GM19324 (cell line): ENCODE measurements around the gene RBM15.

Source experiments
- ATAC-seq: cut with Tn5 transposase; IDR thresholded peaks from one replicate; pipeline ENCODE4 v1.9.1; 2021; ENCODE audit warnings: mild to moderate bottlenecking, moderate library complexity; ENCODE audit not compliant: unreplicated experiment, low FRiP score

RBM15 gene

DNA sequence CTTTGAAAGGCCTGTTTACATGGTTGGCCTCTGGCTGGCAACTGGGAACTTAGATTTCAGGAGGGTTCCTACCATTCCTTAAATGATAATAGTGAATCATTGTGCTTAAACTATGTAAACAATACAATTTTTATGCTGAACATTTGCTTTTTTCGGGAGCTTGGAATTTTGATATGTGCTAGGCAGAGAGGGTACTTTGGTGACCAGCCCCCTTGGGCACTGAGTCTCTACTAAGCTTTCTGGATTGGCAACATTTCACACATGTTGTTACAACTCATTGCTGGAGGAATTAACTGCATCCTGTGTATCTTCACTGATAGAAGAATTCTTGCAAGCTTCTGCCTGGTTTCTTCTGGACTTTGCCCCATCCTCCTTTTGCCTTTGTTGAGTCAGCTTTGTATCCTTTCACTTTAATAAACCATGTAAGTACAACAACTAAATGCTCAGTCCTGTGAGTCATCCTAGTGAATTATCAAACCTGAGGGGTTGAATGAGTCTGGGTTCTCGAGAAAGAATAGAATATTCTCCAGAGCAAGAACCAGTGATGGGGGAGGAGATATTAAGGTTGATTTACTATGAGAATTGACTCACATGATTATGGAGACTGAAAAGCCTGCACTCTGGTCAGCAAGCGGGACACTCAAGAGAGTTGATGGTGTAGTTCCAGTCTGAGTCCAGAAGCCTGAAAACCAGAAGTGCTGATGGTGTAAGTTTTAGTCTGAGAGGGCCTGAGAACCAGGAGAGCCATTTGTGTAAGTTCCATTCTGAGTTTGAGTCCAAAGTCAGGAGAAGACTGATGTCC lies 54.7 kb downstream of the RBM15 start:
- no peak for ATAC-seq

DNA sequence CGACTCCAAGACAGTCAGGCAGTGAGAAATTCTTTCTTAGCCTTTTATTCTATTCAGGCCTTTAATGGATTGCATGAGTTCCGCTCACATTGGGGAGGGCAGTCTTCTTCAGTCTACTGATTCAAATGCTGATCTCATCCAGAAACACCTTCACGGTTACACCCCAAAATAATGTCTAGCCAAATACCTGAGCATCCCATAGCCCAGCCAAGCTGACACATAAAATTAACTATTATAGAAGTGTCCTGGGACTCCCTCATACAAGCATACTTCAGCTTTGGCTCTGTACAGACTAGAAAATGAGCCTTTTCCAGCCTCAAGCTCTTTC lies 55.3 kb downstream of the RBM15 start:
- no peak for ATAC-seq
